Smooth muscle cell (in vitro differentiated cells): ENCODE results near the gene IFNLR1. TPM values are rescaled to one million over a fixed set of nuclear protein-coding genes. Genes with fewer than 3 reads are reported as not detected.

Experiments
- DNase-seq: peaks from one replicate; lab custom pipeline; 2025; ENCODE audit not compliant: unreplicated experiment; lab: John Stamatoyannopoulos, UW
- H2AFZ ChIP-seq: fragments of 200-600 bp; sonication (generic); 2 replicates; pipeline ENCODE4 v1.6.0; 2016; ENCODE audit warnings: antibody characterized with exemption, low read depth, mild to moderate bottlenecking
- H3F3A ChIP-seq: fragments of 200-600 bp; sonication (generic); 2 replicates; pipeline ENCODE4 v1.6.0; 2017; ENCODE audit warnings: antibody characterized with exemption, low read depth
- H3K27ac ChIP-seq: fragments of 200-600 bp; sonication (generic); 2 replicates; pipeline ENCODE4 v1.5.1; 2016; ENCODE audit warnings: low read depth, mild to moderate bottlenecking
- H3K27me3 ChIP-seq: fragments of 200-600 bp; sonication (generic); 2 replicates; pipeline ENCODE4 v1.6.1; 2016; ENCODE audit warnings: low read depth, mild to moderate bottlenecking
- H3K36me3 ChIP-seq: fragments of 200-600 bp; sonication (generic); 2 replicates; pipeline ENCODE4 v1.5.1; 2016; ENCODE audit warnings: low read depth
- H3K4me1 ChIP-seq: fragments of 200-600 bp; sonication (generic); 2 replicates; pipeline ENCODE4 v1.5.1; 2016; ENCODE audit warnings: low read depth
- H3K4me2 ChIP-seq: fragments of 200-600 bp; sonication (generic); 2 replicates; pipeline ENCODE4 v1.6.0; 2016; ENCODE audit warnings: mild to moderate bottlenecking
- H3K4me3 ChIP-seq: fragments of 200-600 bp; sonication (generic); 2 replicates; pipeline ENCODE4 v1.5.1; 2016; ENCODE audit warnings: mild to moderate bottlenecking
- H3K79me2 ChIP-seq: fragments of 200-600 bp; sonication (generic); 2 replicates; pipeline ENCODE4 v1.6.0; 2016; ENCODE audit warnings: low read depth, mild to moderate bottlenecking
- H3K9ac ChIP-seq: fragments of 200-600 bp; sonication (generic); 2 replicates; pipeline ENCODE4 v1.6.0; 2016; ENCODE audit warnings: low read depth
- H3K9me3 ChIP-seq: fragments of 200-600 bp; sonication (generic); replicated peaks from 2 replicates; pipeline ENCODE4 v1.5.1; 2016; ENCODE audit warnings: low read depth
- H4K20me1 ChIP-seq: fragments of 200-600 bp; sonication (generic); 2 replicates; pipeline ENCODE4 v1.6.0; 2016; ENCODE audit warnings: low read depth
- WGBS: methylation state at CpG from one replicate; pipeline ENCODE4 v1.1.7; 2016; ENCODE audit warnings: low lambda C conversion rate; 5-methylcytosine and 5-hydroxymethylcytosine counted together
- polyA plus RNA-seq: library from polyadenylated mRNA; unstranded; fragments of >200 nt; fragmentation: Nextera tagmentation; extraction: Ambion mirVana; gene quantifications from 2 replicates; pipeline ENCODE4 v1.2.1, GENCODE V29; 2016
- total RNA-seq: library from RNA; depleted of rRNA; stranded (reverse); fragments of >200 nt; gene quantifications from 2 replicates; pipeline ENCODE4 v1.2.3, GENCODE V29; 2014
- TF ChIP-seq, protein P1 (sequence below): fragments of 200-600 bp; sonication (generic); IDR thresholded peaks from 2 replicates; pipeline ENCODE4 v1.5.1; 2017; ENCODE audit warnings: borderline replicate concordance, mild to moderate bottlenecking, antibody characterized with exemption; ENCODE audit not compliant: insufficient read depth, poor library complexity, severe bottlenecking

Gene IFNLR1
- total and polyA plus RNA-seq, 2 experiments from 2014 or later = 0.25 to 0.67 TPM

DNA sequence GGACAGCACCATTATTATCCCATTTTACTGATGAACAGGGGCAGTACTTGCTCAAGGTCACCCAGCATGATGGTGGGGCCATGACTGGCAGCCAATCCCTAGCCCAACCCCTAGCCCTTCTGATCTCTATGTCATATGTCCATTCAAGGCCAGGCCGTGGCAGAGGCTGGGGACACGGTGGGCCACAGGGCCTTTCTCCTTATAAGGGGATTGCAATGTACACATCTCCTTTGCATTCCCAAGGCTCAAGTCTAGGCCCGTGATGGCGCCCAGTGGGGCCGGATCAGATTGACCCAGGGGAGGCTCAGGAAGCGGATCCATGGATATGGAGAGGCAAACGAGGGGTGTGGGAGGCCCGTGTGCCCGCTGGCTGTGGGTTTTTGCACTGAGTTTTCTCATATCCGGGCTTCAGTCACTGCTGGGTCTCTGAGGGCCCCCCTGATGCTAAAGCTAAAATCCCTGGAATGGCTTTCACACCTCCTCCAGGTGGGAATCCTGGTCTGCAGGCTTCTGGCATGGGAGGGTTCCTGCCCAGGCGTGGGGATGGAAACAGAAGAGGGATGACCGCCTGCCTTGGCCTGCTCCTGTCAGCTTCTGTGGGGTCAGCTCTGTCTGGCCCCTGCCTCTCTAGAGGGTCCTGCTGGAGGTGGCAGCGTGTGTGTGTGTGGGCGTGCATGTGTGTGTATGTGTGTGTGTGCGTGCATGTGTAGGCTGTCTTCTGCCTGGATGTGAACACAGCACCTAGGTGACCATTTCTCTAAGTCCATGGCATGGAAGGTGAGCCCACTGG is 77.2 kb downstream of the IFNLR1 start:
- H3K4me1 ChIP-seq = peaks cover 14% of the 10 kb centered on the region
- H4K20me1 ChIP-seq = no peaks in the 10 kb centered on the region
- H3F3A ChIP-seq = no peaks in the 10 kb centered on the region
- TF ChIP-seq, protein P1, sequence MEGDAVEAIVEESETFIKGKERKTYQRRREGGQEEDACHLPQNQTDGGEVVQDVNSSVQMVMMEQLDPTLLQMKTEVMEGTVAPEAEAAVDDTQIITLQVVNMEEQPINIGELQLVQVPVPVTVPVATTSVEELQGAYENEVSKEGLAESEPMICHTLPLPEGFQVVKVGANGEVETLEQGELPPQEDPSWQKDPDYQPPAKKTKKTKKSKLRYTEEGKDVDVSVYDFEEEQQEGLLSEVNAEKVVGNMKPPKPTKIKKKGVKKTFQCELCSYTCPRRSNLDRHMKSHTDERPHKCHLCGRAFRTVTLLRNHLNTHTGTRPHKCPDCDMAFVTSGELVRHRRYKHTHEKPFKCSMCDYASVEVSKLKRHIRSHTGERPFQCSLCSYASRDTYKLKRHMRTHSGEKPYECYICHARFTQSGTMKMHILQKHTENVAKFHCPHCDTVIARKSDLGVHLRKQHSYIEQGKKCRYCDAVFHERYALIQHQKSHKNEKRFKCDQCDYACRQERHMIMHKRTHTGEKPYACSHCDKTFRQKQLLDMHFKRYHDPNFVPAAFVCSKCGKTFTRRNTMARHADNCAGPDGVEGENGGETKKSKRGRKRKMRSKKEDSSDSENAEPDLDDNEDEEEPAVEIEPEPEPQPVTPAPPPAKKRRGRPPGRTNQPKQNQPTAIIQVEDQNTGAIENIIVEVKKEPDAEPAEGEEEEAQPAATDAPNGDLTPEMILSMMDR = no peak
- H3K36me3 ChIP-seq = no peaks in the 10 kb centered on the region
- no peak overlapping the region for H2AFZ ChIP-seq
- H3K4me2 ChIP-seq = no peak overlapping the region
- no peaks in the 10 kb centered on the region for H3K9me3 ChIP-seq
- no peak overlapping the region for H3K27ac ChIP-seq
- WGBS = 92% methylated on average over 15 of the region's 15 CpGs
- no peak overlapping the region for H3K4me3 ChIP-seq
- DNase-seq = no peak
- H3K79me2 ChIP-seq = no peaks in the 10 kb centered on the region
- H3K27me3 ChIP-seq = no peaks in the 10 kb centered on the region
- no peak overlapping the region for H3K9ac ChIP-seq

DNA sequence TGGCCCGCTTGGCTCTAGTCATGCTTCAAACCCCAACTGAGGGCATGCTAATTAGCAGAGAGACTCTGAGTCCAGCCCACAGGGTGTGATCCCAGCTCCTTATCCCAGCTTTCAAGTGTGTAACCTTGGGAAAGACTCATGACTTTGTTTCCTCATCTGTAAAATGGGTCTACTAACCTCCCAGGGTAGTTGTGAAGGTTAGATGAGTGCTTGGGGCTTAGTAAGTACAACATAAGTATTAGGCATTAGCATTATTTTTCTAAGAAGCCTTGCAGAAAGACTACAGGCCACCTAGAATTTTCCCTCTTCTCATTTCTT is 78.0 kb downstream of the IFNLR1 start:
- Histone ChIP-seq H3K4me2 (no peak overlapping the region), H2AFZ (peak overlapping the region; percentile 34), H3K27ac (peak overlapping the region; percentile 75)

DNA sequence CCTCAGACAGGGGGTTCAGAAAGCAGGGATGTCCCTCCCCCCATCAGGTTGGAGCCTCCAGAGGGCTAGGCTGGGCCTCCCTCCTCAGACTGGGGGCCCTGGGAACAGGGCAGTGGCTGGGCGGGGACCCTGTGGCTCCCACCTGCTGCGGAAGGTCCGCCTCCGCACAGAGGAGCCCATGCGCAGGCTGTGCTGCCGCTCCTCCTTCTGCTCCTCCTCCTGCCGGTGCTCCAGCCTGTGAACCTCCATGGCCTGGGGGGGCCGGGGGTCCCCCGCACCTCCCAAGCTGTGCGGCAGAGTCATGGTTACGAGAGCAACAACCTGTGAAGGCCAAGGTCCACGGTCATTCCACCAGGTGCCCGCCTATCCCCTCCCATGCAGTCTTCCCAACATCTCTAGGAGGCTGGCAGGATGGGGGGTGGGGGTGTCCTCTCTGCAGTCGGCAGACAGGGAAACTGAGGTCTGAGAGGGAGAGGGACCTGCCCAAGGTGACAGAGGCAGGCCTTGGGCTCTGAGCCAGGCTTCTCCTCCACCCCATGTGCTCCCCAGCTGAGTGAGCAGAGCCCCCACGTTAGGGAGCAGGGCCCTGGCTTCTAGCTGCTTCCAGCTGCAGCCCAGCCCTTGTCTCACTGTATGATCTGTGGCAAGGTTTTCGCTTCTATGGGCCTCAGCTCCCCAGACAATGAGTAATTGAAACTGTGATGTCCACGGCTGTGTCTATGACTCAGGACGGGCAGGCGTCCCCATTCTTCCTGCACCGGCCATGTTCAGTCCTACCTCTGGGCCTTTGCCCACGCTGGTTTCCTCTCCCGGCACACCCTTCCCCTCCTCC is 78.5 kb downstream of the IFNLR1 start:
- no peak for DNase-seq
- H3K4me2 ChIP-seq = peak overlapping the region; percentile 7
- TF ChIP-seq, protein P1 = no peak
- no peaks in the 10 kb centered on the region for H3K79me2 ChIP-seq
- no peaks in the 10 kb centered on the region for H3K36me3 ChIP-seq
- H2AFZ ChIP-seq = peak overlapping the region; percentile 88
- peak overlapping the region; percentile 75 for H3K27ac ChIP-seq
- no peaks in the 10 kb centered on the region for H3K9me3 ChIP-seq
- WGBS = 65% methylated on average over 22 of the region's 22 CpGs
- no peak overlapping the region for H3K4me3 ChIP-seq
- no peaks in the 10 kb centered on the region for H4K20me1 ChIP-seq
- H3K9ac ChIP-seq = peak overlapping the region; percentile 54
- H3F3A ChIP-seq = no peaks in the 10 kb centered on the region
- no peaks in the 10 kb centered on the region for H3K27me3 ChIP-seq
- H3K4me1 ChIP-seq = peaks cover 14% of the 10 kb centered on the region

More for the DNA sequence above, 78.0 kb downstream of the IFNLR1 start:
- no peaks in the 10 kb centered on the region for H3K79me2 ChIP-seq
- peaks cover 14% of the 10 kb centered on the region for H3K4me1 ChIP-seq
- H3K9me3 ChIP-seq = no peaks in the 10 kb centered on the region
- H3K27me3 ChIP-seq = no peaks in the 10 kb centered on the region
- no peaks in the 10 kb centered on the region for H3K36me3 ChIP-seq
- TF ChIP-seq, protein P1 = no peak
- no peak overlapping the region for H3K4me3 ChIP-seq
- H3F3A ChIP-seq = no peaks in the 10 kb centered on the region
- DNase-seq = no peak
- no peaks in the 10 kb centered on the region for H4K20me1 ChIP-seq
- no peak overlapping the region for H3K9ac ChIP-seq
- 75% methylated on average over 1 of the region's 1 CpG for WGBS
